PC-9 (cell line): ENCODE results near the gene RAB22A. TPM values are rescaled to one million over a fixed set of nuclear protein-coding genes. Genes with fewer than 3 reads are reported as not detected.
"Not testable (repeated sequence)": the region's sequence is repeated elsewhere in the genome, so short reads cannot be mapped to it uniquely, and the experiment has no call there.

Source experiments
- BruUV-seq: library from RNA; stranded (reverse); fragments of 400-500 nt; replicated peaks from 2 replicates; lab custom pipeline; 2021; lab: Mats Ljungman, UMichigan
- CTCF ChIA-PET: fragments of 300-600 bp; sonication (Branson Sonifier 250); formaldehyde crosslinking; loops from one replicate; lab custom pipeline; 2022; ENCODE audit warnings: antibody characterized with exemption; lab: Charles Lee
- POLR2A ChIA-PET: fragments of 300-600 bp; sonication (Branson Sonifier 250); formaldehyde crosslinking; loops from one replicate; lab custom pipeline; 2022; ENCODE audit warnings: antibody characterized with exemption; ENCODE audit not compliant: unreplicated experiment; lab: Charles Lee
- DNase-seq, 2 experiments: peaks; one replicate each; pipeline versions ENCODE4 v3.0.0 to v3.0.0-alpha.2; 2015 to 2022; ENCODE audit warnings: mixed read lengths in 1 of 2
- H2AFZ ChIP-seq: fragments of 200-600 bp; sonication (generic); 2 replicates; pipeline ENCODE4 v1.8.1; 2017; ENCODE audit warnings: antibody characterized with exemption
- H3F3A ChIP-seq: fragments of 200-600 bp; sonication (generic); 2 replicates; pipeline ENCODE4 v1.8.1; 2017; ENCODE audit warnings: antibody characterized with exemption, mild to moderate bottlenecking, low read depth; ENCODE audit not compliant: insufficient read depth
- H3K27ac ChIP-seq: fragments of 200-600 bp; sonication (generic); 2 replicates; pipeline ENCODE4 v1.6.1; 2016; ENCODE audit warnings: mixed run types
- H3K27me3 ChIP-seq: fragments of 200-600 bp; sonication (generic); 2 replicates; pipeline ENCODE4 v1.6.1; 2016; ENCODE audit warnings: low read depth, mixed run types; ENCODE audit not compliant: insufficient read depth
- H3K36me3 ChIP-seq: fragments of 200-600 bp; sonication (generic); 2 replicates; pipeline ENCODE4 v1.6.1; 2016; ENCODE audit warnings: low read depth, mixed run types
- H3K4me1 ChIP-seq: fragments of 200-600 bp; sonication (generic); replicated peaks from 2 replicates; pipeline ENCODE4 v1.6.1; 2016; ENCODE audit warnings: mixed run types; ENCODE audit not compliant: insufficient read depth
- H3K4me2 ChIP-seq: fragments of 200-600 bp; sonication (generic); 2 replicates; pipeline ENCODE4 v1.6.1; 2017; ENCODE audit warnings: mixed run types
- H3K4me3 ChIP-seq: fragments of 200-600 bp; sonication (generic); 2 replicates; pipeline ENCODE4 v1.6.1; 2016; ENCODE audit warnings: mixed run types
- H3K79me2 ChIP-seq: fragments of 200-600 bp; sonication (generic); 2 replicates; pipeline ENCODE4 v1.6.1; 2017; ENCODE audit warnings: low read depth, mixed run types
- H3K9me2 ChIP-seq: fragments of 200-600 bp; sonication (generic); 2 replicates; pipeline ENCODE4 v1.8.1; 2017; ENCODE audit warnings: mild to moderate bottlenecking; ENCODE audit not compliant: insufficient read depth
- H3K9me3 ChIP-seq: fragments of 200-600 bp; sonication (generic); 2 replicates; pipeline ENCODE4 v1.8.1; 2016; ENCODE audit warnings: low read depth; ENCODE audit not compliant: insufficient read depth
- H4K20me1 ChIP-seq: fragments of 200-600 bp; sonication (generic); 2 replicates; pipeline ENCODE4 v1.8.1; 2017; ENCODE audit not compliant: insufficient read depth
- CTCF ChIP-seq: fragments of 200-600 bp; sonication (generic); conservative IDR thresholded peaks from 2 replicates; pipeline ENCODE4 v1.6.1; 2017; ENCODE audit warnings: mixed run types, antibody characterized with exemption, mild to moderate bottlenecking, moderate library complexity
- EZH2 ChIP-seq: fragments of 200-600 bp; sonication (generic); IDR thresholded peaks from 2 replicates; pipeline ENCODE4 v1.8.0; 2017; ENCODE audit warnings: antibody characterized with exemption, low read depth
- intact Hi-C: fragments of 100-400 bp; cut with micrococcal nuclease; formaldehyde crosslinking; loops from one replicate; pipeline ENCODE4 v1.10.0; 2022; ENCODE audit not compliant: unreplicated experiment
- total RNA-seq: library from RNA; stranded (reverse); gene quantifications from 2 replicates; pipeline ENCODE4 v1.2.3, GENCODE V29; 2021

Gene RAB22A
- total RNA-seq, 1 experiment from 2014 or later, result 28.9 TPM

DNA sequence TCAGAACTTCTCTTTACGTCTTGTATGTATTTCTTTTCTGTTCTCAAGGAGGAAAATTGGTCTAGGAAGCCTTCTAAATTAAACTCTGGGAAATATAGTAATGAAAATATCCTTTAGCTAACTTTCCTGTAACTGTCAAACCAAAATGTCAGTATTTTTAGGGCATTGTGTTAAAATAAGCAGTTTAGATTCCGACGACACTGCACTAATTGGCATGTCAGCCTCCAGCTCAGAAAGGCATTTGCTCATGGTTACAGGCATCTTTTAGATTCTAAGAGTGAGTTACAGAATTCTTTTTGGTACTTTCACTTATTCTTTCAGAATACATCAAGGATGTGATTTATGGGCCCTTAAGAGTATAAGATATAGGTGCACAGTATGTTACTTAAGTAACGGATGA, 53.5 kb downstream of the RAB22A start:
- Histone ChIP-seq H3K4me2 (no peak overlapping the region), H2AFZ (no peak overlapping the region), H3K9me3 (no peaks in the 10 kb centered on the region), H3F3A (peaks cover 3% of the 10 kb centered on the region; the same call in 1 of the 2 replicates), H3K4me1 (no peaks in the 10 kb centered on the region), H3K79me2 (no peaks in the 10 kb centered on the region), H3K36me3 (peaks cover 27% of the 10 kb centered on the region), H3K9me2 (no peaks in the 10 kb centered on the region), H4K20me1 (no peaks in the 10 kb centered on the region), H3K4me3 (no peak overlapping the region), H3K27me3 (no peaks in the 10 kb centered on the region), H3K27ac (no peak overlapping the region)
- no TSS peak for BruUV-seq
- POLR2A ChIA-PET, result no interaction called here
- CTCF ChIA-PET, result no interaction called here
- TF ChIP-seq CTCF, result no peak
- TF ChIP-seq EZH2, result no peak
- DNase-seq, result no peak
- intact Hi-C loops, result no loop called here

- Histone ChIP-seq H3K9me3 (no peaks in the 10 kb centered on the region), H3K4me2 (no peak overlapping the region), H3K79me2 (no peaks in the 10 kb centered on the region), H3K9me2 (no peaks in the 10 kb centered on the region), H3K27me3 (no peaks in the 10 kb centered on the region), H3K4me1 (no peaks in the 10 kb centered on the region), H3K4me3 (no peak overlapping the region), H3K27ac (no peak overlapping the region), H3K36me3 (peaks cover 21% of the 10 kb centered on the region; the same call in 1 of the 2 replicates), H4K20me1 (0 out of 2 replicates have a peak, but pooled peaks cover 3% of the 10 kb centered on the region), H3F3A (peaks cover 3% of the 10 kb centered on the region; the same call in 1 of the 2 replicates), H2AFZ (no peak overlapping the region)
- no peak for DNase-seq
- intact Hi-C loops, result no loop called here
- no TSS peak for BruUV-seq
- TF ChIP-seq CTCF, result no peak
- TF ChIP-seq EZH2, result no peak
- CTCF ChIA-PET, result no interaction called here
- POLR2A ChIA-PET, result interaction anchor here (0.6 kb wide), 1 partner anchor 9 kb away, joined by 3 read pairs; no protein-coding TSS in a partner anchor
These were observed 57.4 kb downstream of the RAB22A start for GRCh38 chr20:58366866-58367265.

GRCh38 chr20:58372806-58373205, 63.3 kb downstream of the RAB22A start:
- Histone ChIP-seq H2AFZ (no peak overlapping the region), H3K4me2 (no peak overlapping the region), H3K4me3 (no peak overlapping the region), H3K36me3 (no peaks in the 10 kb centered on the region), H4K20me1 (0 out of 2 replicates have a peak, but pooled peaks cover 3% of the 10 kb centered on the region), H3K9me2 (no peaks in the 10 kb centered on the region), H3K27ac (no peak overlapping the region), H3K79me2 (no peaks in the 10 kb centered on the region), H3F3A (no peaks in the 10 kb centered on the region), H3K27me3 (no peaks in the 10 kb centered on the region), H3K9me3 (no peaks in the 10 kb centered on the region), H3K4me1 (no peaks in the 10 kb centered on the region)
- intact Hi-C loops, result no loop called here
- TF ChIP-seq EZH2 (no peak), CTCF (no peak)
- POLR2A ChIA-PET, result no interaction called here
- DNase-seq, result no peak
- CTCF ChIA-PET, result no interaction called here
- BruUV-seq, result no TSS peak

GRCh38 chr20:58373296-58373695, 63.8 kb downstream of the RAB22A start:
- H3K27ac ChIP-seq, H3K9me3 ChIP-seq, POLR2A ChIA-PET, intact Hi-C loops, H3K9me2 ChIP-seq, H3K4me2 ChIP-seq, H2AFZ ChIP-seq, H4K20me1 ChIP-seq, CTCF ChIA-PET, BruUV-seq, H3F3A ChIP-seq, H3K27me3 ChIP-seq, H3K36me3 ChIP-seq, H3K4me3 ChIP-seq, H3K4me1 ChIP-seq, DNase-seq, H3K79me2 ChIP-seq: not testable (repeated sequence)
